Omental fat pad (tissue), 4 donors: ENCODE measurements around the gene FGGY. TPM values are rescaled to one million over a fixed set of nuclear protein-coding genes. Genes with fewer than 3 reads are reported as not detected.

ENCODE experiments used
- ATAC-seq: fragments of 150-250 bp; one replicate; pipeline ENCODE4 v1.9.1; 2016; ENCODE audit warnings: mild to moderate bottlenecking, moderate library complexity; ENCODE audit not compliant: low FRiP score
- DNase-seq: peaks from one replicate; pipeline ENCODE4 v3.0.0-alpha.2; 2019; ENCODE audit warnings: low spot score
- total RNA-seq, 4 donors: library from RNA; depleted of rRNA; stranded (reverse); fragments of >200 nt; gene quantifications; one replicate each; pipeline ENCODE4 v1.1.0, GENCODE V29; 2016
- TF ChIP-seq, protein P1 (sequence below), 3 donors: fragments of 450-650 bp; IDR thresholded peaks; one replicate each; pipeline ENCODE4 v1.5.1; 2016 to 2017; ENCODE audit warnings: antibody characterized with exemption in 3 of 3, mild to moderate bottlenecking in 3 of 3, moderate library complexity in 2 of 3

Gene FGGY
- total RNA-seq, 4 donors from 2014 or later: 4.9 to 20.6 (median 10.7) TPM

DNA sequence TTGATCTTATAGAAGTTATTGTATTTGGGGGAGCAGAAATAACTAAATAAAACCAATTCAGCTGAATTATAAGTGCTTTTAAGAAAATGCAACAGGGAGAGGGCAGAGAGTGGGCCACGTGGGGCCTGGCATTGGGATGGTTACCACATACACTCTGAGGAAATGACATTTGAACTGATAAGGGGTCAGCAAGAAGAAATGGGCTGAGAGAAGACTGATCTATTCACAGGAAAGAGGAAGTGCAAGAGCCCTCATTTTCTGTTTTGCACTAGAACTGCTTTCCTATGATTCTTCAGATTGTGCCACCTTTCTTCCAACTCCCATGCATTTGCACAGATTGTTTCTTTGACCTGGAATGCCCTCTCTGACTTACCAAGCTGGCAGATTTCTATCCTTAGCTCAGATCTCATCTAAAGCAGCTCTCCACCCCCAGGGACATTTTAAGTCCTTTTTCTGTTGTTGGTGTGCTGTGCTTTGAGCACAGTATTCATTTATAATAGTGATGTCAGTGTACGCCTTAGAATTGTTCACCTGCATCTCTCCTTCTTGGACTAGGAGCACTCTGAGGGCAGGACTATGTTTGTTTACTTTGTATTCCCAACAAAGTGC is 115.9 kb downstream of the FGGY start:
- no peak for DNase-seq
- TF ChIP-seq, protein P1, sequence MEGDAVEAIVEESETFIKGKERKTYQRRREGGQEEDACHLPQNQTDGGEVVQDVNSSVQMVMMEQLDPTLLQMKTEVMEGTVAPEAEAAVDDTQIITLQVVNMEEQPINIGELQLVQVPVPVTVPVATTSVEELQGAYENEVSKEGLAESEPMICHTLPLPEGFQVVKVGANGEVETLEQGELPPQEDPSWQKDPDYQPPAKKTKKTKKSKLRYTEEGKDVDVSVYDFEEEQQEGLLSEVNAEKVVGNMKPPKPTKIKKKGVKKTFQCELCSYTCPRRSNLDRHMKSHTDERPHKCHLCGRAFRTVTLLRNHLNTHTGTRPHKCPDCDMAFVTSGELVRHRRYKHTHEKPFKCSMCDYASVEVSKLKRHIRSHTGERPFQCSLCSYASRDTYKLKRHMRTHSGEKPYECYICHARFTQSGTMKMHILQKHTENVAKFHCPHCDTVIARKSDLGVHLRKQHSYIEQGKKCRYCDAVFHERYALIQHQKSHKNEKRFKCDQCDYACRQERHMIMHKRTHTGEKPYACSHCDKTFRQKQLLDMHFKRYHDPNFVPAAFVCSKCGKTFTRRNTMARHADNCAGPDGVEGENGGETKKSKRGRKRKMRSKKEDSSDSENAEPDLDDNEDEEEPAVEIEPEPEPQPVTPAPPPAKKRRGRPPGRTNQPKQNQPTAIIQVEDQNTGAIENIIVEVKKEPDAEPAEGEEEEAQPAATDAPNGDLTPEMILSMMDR (IDR thresholded peaks at IDR 0.05): no peak
- ATAC-seq: no peak

- no peak for DNase-seq
- ATAC-seq: no peak
- TF ChIP-seq, protein P1 (IDR thresholded peaks at IDR 0.05): no peak
Measured at GRCh38 chr1:59413327-59413720, 116.4 kb downstream of the FGGY start.

GRCh38 chr1:59414406-59415133 is 117.7 kb downstream of the FGGY start:
- DNase-seq (no peak), ATAC-seq (no peak)
- TF ChIP-seq, protein P1 (IDR thresholded peaks at IDR 0.05): no peak

- DNase-seq (no peak), ATAC-seq (no peak)
- TF ChIP-seq, protein P1 (IDR thresholded peaks at IDR 0.05): no peak
Measured at GRCh38 chr1:59415286-59415850, 118.5 kb downstream of the FGGY start.

- TF ChIP-seq, protein P1 (IDR thresholded peaks at IDR 0.05): no peak
- ATAC-seq: no peak
Measured at GRCh38 chr1:59415881-59416280, 119.0 kb downstream of the FGGY start.

DNA sequence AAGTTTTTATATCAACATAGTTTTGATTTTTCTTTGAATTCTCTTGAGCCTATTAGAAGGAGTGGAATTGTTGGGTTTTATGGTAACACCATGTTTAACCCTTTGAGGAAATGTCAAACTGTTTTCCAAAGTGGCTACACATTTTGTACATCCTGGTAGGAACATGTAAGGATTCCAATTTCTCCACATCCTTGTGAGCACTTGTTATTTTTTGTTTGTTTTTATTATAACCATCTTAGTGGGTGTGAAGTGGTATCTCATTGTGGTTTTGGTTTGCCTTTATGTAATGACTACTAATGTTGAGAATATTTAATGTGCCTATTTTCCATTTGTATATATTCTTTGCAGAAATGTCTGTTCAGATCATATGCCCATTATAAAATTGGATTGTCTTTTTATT is 120.5 kb downstream of the FGGY start:
- TF ChIP-seq, protein P1 (IDR thresholded peaks at IDR 0.05): no peak

More at GRCh38 chr1:59415881-59416280, 119.0 kb downstream of the FGGY start:
- DNase-seq: no peak

More for the DNA sequence above, 120.5 kb downstream of the FGGY start:
- no peak for ATAC-seq
- DNase-seq: no peak
